PC-9 (cell line): ENCODE data around the gene HPD.

Experiments
- EZH2 ChIP-seq: fragments of 200-600 bp; sonication (generic); IDR thresholded peaks from 2 replicates; pipeline ENCODE4 v1.8.0; 2017; ENCODE audit warnings: antibody characterized with exemption, low read depth
- TF ChIP-seq, protein P1 (sequence below): fragments of 200-600 bp; sonication (generic); conservative IDR thresholded peaks from 2 replicates; pipeline ENCODE4 v1.6.1; 2017; ENCODE audit warnings: mixed run types, antibody characterized with exemption, mild to moderate bottlenecking, moderate library complexity

DNA sequence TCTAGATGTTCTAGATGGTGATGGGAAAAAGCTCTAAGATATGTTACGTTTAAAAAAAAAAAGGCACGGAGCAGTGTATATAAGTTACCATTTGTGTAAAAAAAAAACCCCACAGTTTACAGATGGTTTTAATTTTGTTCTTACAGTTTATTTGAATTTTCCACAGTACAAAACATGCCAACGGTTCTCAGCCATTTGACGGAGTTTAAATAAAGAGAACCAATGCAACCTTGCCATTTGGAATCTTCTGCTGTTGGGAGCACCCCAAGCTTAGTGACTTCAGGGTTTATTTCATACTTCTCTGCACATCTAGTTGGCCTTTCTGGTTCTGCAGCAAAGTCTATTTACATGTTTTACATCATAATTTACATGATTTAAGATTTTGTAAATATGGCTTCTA lies 7.7 kb upstream of the HPD start:
- TF ChIP-seq, protein P1, sequence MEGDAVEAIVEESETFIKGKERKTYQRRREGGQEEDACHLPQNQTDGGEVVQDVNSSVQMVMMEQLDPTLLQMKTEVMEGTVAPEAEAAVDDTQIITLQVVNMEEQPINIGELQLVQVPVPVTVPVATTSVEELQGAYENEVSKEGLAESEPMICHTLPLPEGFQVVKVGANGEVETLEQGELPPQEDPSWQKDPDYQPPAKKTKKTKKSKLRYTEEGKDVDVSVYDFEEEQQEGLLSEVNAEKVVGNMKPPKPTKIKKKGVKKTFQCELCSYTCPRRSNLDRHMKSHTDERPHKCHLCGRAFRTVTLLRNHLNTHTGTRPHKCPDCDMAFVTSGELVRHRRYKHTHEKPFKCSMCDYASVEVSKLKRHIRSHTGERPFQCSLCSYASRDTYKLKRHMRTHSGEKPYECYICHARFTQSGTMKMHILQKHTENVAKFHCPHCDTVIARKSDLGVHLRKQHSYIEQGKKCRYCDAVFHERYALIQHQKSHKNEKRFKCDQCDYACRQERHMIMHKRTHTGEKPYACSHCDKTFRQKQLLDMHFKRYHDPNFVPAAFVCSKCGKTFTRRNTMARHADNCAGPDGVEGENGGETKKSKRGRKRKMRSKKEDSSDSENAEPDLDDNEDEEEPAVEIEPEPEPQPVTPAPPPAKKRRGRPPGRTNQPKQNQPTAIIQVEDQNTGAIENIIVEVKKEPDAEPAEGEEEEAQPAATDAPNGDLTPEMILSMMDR, result no peak
- TF ChIP-seq EZH2, result no peak
